Liver (tissue), 3 donors: Measurements from ENCODE around the gene KCNMB2.

Experiments used
- EGR1 ChIP-seq, 2 donors: IDR thresholded peaks; 2 replicates each; pipeline ENCODE4 v1.6.1; 2016 to 2018; ENCODE audit warnings: antibody characterized with exemption in 2 of 2, low read depth in 2 of 2
- GABPA ChIP-seq, 2 donors: IDR thresholded peaks in 1 of 2; conservative IDR thresholded peaks in 1 of 2; 2 replicates each; pipeline ENCODE4 v1.6.1; 2016; ENCODE audit warnings: antibody characterized with exemption in 2 of 2, mild to moderate bottlenecking in 1 of 2, moderate library complexity in 1 of 2
- MAX ChIP-seq: IDR thresholded peaks from 2 replicates; pipeline ENCODE4 v1.6.1; 2016; ENCODE audit warnings: antibody characterized with exemption
- RAD21 ChIP-seq, 2 donors: IDR thresholded peaks; 2 replicates each; pipeline ENCODE4 v1.6.1; 2016; ENCODE audit warnings: antibody characterized with exemption in 2 of 2, mild to moderate bottlenecking in 2 of 2
- REST ChIP-seq: IDR thresholded peaks from 2 replicates; pipeline ENCODE4 v1.6.1; 2016; ENCODE audit warnings: antibody characterized with exemption, mild to moderate bottlenecking
- TAF1 ChIP-seq: conservative IDR thresholded peaks from 2 replicates; pipeline ENCODE4 v1.6.1; 2016; ENCODE audit warnings: antibody characterized with exemption, mild to moderate bottlenecking
- YY1 ChIP-seq: IDR thresholded peaks from 2 replicates; pipeline ENCODE4 v1.6.1; 2016; ENCODE audit warnings: antibody characterized with exemption, mild to moderate bottlenecking
- ZBTB33 ChIP-seq: IDR thresholded peaks from 2 replicates; pipeline ENCODE4 v1.6.1; 2016; ENCODE audit warnings: antibody characterized with exemption
- TF ChIP-seq, protein P1 (sequence below): fragments of 150-350 bp; IDR thresholded peaks from 2 replicates; pipeline ENCODE4 v1.5.1; 2017; ENCODE audit warnings: improper control_type of control experiment, low read depth, low read length; ENCODE audit not compliant: missing input control
- donor health status: healthy.
- donor health status: healthy.

DNA sequence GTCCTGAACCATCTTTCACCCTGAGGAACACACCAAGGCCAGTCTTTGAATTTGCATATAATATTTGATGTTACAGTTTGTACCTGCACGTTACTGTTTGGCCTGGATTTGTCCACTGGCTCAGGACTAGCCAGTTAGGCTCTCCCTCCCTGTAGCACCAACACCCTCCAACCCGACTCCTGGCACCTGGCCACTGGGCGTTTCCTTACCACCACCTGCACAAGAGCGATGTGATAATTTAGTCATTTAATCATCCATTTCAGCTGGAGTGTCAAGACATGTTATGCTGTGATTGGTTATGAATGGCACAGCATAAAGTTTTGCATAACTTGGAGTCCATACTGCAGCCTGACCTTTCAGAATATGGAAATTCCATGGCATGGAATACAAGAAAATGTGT, 242.4 kb downstream of the KCNMB2 start:
- TF ChIP-seq, protein P1, sequence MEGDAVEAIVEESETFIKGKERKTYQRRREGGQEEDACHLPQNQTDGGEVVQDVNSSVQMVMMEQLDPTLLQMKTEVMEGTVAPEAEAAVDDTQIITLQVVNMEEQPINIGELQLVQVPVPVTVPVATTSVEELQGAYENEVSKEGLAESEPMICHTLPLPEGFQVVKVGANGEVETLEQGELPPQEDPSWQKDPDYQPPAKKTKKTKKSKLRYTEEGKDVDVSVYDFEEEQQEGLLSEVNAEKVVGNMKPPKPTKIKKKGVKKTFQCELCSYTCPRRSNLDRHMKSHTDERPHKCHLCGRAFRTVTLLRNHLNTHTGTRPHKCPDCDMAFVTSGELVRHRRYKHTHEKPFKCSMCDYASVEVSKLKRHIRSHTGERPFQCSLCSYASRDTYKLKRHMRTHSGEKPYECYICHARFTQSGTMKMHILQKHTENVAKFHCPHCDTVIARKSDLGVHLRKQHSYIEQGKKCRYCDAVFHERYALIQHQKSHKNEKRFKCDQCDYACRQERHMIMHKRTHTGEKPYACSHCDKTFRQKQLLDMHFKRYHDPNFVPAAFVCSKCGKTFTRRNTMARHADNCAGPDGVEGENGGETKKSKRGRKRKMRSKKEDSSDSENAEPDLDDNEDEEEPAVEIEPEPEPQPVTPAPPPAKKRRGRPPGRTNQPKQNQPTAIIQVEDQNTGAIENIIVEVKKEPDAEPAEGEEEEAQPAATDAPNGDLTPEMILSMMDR, result no peak
- TF ChIP-seq REST (no peak), ZBTB33 (no peak), EGR1 (IDR thresholded peaks at IDR 0.05; ENCODE audit: low read depth in 2 of 2) (no peak), MAX (no peak), RAD21 (IDR thresholded peaks at IDR 0.05) (no peak), GABPA (IDR thresholded peaks at IDR 0.05 in 1 of 2, conservative IDR thresholded peaks at IDR 0.05 in 1 of 2) (no peak), TAF1 (no peak), YY1 (no peak)
